GM10266 (cell line): Measurements from ENCODE around the gene TOX3.

Experiments
- DNase-seq: peaks from one replicate; pipeline ENCODE4 v3.0.0; 2012; ENCODE audit errors: extremely low spot score
- CTCF ChIP-seq: IDR thresholded peaks from 2 replicates; pipeline ENCODE4 v1.5.1; 2012; ENCODE audit warnings: mild to moderate bottlenecking, low read depth; ENCODE audit not compliant: control insufficient read depth, insufficient read depth; ENCODE audit errors: missing control alignments

TOX3 gene

DNA sequence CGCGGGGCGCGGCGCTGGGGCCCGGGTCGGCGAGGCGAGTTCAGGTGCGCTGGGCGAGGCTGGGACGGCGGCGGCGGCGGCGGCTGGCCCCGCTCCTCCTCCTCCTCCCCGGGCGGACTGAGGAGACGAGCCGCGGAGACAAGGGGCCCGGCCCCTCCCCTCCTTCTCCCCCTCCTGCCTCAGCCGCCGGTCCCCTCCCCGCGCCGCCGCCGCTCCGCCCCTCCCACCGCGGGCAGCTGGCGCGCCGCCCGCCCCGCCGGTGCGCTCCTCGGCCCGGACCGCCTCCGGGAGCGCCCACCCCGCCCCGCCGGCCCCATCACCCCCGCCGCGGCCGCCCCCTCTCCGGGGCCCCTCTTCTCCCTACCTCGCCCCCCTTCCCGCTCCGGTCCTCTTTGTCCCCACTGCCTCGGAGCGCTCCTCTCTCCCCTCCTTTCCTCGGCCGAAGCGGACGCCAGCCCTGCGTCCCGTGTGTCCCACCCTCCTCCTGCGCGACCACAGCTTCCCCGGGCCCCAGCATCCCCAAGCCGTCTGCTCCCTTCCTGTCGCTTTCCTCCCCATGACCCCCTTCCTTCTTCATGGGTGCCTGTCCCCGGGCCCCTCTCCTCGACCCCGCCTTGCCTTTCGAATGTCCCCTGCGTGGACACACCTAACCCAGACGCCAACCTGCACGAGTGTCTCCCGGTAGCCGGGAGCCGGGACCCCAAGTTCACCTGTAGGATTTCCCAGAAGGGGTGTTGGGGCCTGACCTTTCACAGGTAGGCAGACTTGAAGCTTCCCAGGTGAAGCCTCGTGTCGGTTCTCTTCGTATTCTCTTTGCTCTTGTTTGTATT is at the start of gene TOX3:
Gene TOX3, minus strand, starts transcription at position 140 of the 830 bp plus-strand sequence. CDS start 420 bp downstream, outside the sequence.
- no peak for TF ChIP-seq CTCF
- no peak for DNase-seq

DNA sequence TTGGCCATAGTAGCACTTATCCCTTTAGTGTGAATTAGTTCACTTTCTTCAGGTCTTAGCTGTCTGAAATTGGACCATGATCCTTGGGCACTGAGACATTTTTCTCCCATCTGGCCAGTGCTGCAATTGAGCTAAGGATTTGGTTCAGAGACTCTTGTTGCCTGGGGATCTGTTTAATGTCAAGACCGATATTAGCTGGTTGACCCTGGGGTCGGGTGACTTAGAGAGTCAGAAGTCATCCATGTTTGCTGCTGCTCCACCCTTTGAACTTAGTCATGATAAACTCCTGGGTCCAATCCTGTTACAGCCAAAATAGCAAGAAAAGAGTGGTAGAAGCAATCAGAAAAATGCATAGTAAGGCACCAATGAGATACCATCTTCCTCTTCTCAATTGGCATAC is 45.8 kb upstream of the TOX3 start:
- DNase-seq = no peak
- no peak for TF ChIP-seq CTCF

DNA sequence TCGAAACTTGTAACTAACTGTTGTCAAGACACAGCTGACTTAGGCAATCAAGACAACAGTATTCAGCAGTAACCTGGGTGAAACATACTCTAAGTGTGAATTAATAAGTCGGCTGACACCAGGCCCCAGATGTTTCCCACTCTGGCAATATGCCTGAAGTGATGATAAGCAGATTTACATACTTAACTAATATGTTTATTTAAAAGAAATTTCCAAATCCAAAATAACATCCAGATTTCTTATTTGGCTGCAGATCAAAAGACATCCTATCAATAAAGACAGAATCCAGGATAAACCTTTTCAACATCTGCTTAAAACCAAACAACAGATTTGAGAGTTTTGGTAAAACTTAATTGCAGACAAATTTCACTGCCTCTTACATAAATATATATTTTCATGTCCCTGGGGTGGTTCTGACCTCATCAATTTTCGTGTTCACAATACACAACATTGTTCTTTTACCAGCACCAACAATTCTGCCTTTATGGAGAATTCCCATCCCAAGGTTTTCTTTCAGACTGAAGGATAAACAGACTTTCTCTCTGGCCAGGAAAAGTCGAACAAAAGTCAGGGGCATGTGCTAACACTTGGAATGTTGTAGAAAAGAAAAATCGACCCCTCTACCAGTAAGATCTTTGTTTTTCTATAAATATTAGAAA is 45.1 kb upstream of the TOX3 start:
- no peak for TF ChIP-seq CTCF
- DNase-seq = no peak

- DNase-seq = no peak
- no peak for TF ChIP-seq CTCF
Observed at GRCh38 chr16:52591471-52591870, 44.5 kb upstream of the TOX3 start.

DNA sequence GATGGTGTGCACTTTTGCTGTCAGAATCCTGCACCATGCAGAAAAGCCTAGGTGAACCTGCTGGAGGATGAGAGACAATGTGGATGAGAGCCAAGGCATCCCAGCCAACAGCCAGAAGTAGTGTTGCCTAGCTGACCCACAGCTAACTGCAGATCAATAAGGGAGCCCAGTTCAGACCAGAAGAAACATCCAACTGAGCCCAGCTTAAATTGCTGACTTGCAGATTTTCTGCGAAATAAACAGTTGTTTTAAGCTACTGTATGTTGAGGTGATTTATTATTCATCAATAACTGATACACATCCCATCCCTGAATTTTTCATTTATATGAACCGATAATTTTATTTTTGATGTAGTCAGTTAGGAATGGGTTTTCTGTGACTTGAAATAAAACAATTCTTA is 39.2 kb upstream of the TOX3 start:
- no peak for DNase-seq
- TF ChIP-seq CTCF = no peak

DNA sequence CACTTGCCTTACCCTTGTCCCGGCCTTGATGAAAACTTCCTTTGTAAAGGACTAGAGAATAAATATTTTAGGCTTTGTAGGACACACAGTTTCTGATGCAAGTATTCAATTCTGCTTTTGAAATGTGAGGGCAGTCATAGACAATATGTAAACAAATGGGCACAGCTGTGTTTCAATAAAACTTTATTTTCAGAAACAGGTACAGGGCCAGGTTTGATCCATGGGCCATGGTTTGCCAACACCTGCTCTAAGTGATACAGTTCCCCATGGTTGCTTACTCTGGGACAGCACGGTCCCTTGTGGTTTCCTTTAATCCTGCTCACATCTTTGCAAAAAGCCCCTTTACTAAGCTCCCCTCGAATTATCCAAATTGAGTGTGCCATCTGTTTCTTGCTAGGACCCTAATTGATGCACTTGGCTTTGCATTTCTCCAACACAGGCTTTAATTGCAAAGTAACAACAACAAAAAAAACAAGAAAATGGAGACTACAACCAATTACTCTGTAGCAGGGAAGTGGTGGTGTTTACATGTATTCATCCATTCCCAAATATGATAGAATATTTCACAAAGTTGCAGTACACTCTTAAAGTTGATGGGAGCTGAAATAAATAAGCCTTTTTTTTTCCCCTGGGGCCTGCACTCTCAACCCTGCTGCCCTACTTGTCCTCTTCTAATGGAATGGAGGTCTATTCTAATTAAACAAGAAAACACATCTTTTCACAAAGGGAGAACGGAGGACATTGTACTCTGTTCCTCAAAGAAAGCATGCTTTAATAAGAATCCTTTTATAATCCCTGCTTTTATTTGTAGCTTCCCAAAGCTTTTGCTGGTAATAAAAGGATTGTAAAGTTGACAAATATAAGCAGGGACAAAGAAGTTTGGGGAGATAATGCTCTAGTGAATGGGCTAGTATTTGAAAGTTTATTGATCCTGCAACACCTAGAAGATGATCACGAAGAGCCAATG is 37.7 kb upstream of the TOX3 start:
- no peak for TF ChIP-seq CTCF
- DNase-seq = no peak
